BLaER1 (cell line): ENCODE results near the gene POLK.

Source experiments
- H3K27ac ChIP-seq: shearing (Covaris generic); formaldehyde crosslinking; 2 replicates; pipeline ENCODE4 v1.8.1; 2022
- H3K27me3 ChIP-seq: shearing (Covaris generic); formaldehyde crosslinking; 2 replicates; pipeline ENCODE4 v1.8.1; 2022
- H3K36me3 ChIP-seq: shearing (Covaris generic); formaldehyde crosslinking; 2 replicates; pipeline ENCODE4 v1.8.1; 2022
- H3K4me1 ChIP-seq: shearing (Covaris generic); formaldehyde crosslinking; 2 replicates; pipeline ENCODE4 v1.8.1; 2022
- H3K4me2 ChIP-seq: shearing (Covaris generic); formaldehyde crosslinking; 2 replicates; pipeline ENCODE4 v1.8.1; 2022
- H3K4me3 ChIP-seq: shearing (Covaris generic); formaldehyde crosslinking; 2 replicates; pipeline ENCODE4 v1.8.1; 2022
- H3K9ac ChIP-seq: shearing (Covaris generic); formaldehyde crosslinking; 2 replicates; pipeline ENCODE4 v1.8.1; 2022
- H3K9me3 ChIP-seq: shearing (Covaris generic); formaldehyde crosslinking; 2 replicates; pipeline ENCODE4 v1.8.1; 2022
- H4K20me1 ChIP-seq: shearing (Covaris generic); formaldehyde crosslinking; 2 replicates; pipeline ENCODE4 v1.8.1; 2022
- Cebpa-rat ChIP-seq: shearing (Covaris generic); IDR thresholded peaks from 2 replicates; pipeline ENCODE4 v1.8.1; 2022

Gene POLK

GRCh38 chr5:75509956-75510355 lies 1.7 kb upstream of the POLK start:
- Histone ChIP-seq H3K9me3 (0 out of 2 replicates have a peak, but pooled peaks cover 8% of the 10 kb centered on the region), H3K4me3 (peak overlapping the region; percentile 88), H3K36me3 (peaks cover 5% of the 10 kb centered on the region; the same call in 1 of the 2 replicates), H4K20me1 (peaks cover 19% of the 10 kb centered on the region; the same call in 1 of the 2 replicates), H3K27me3 (no peaks in the 10 kb centered on the region), H3K9ac (peak overlapping the region; percentile 91), H3K4me1 (peaks cover 28% of the 10 kb centered on the region), H3K4me2 (peak overlapping the region; percentile 85), H3K27ac (peak overlapping the region; percentile 87; the same call in 1 of the 2 replicates)
- no peak for TF ChIP-seq Cebpa-rat

DNA sequence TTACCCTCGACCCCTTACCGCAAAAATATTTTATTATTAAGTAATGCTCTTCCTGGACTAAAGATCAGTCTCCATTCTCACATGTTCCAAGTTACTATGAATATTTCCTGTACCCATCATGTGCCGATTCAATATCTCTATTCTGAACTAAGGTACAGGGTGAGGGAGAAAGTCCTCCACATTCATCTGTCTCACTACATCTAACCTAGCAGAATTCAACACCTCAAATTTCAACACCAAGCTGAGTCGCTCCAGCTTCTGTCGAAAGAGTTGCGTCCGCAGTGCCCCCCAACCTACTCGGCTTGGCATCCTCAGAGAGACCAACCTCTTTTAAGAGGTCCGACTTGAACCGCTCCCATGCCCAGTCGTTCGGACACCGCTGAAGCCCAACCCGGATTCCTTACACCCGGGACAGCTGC lies 1.3 kb upstream of the POLK start:
- H3K36me3 ChIP-seq, result 0 out of 2 replicates have a peak, but pooled peaks cover 5% of the 10 kb centered on the region
- H3K27ac ChIP-seq, result peak overlapping the region; percentile 87
- peaks cover 30% of the 10 kb centered on the region for H3K4me1 ChIP-seq
- no peaks in the 10 kb centered on the region for H3K27me3 ChIP-seq
- H3K9ac ChIP-seq, result peak overlapping the region; percentile 91
- 0 out of 2 replicates have a peak, but pooled peaks cover 8% of the 10 kb centered on the region for H3K9me3 ChIP-seq
- H3K4me2 ChIP-seq, result peak overlapping the region; percentile 85
- no peak for TF ChIP-seq Cebpa-rat
- H4K20me1 ChIP-seq, result peaks cover 19% of the 10 kb centered on the region; the same call in 1 of the 2 replicates
- H3K4me3 ChIP-seq, result peak overlapping the region; percentile 88

DNA sequence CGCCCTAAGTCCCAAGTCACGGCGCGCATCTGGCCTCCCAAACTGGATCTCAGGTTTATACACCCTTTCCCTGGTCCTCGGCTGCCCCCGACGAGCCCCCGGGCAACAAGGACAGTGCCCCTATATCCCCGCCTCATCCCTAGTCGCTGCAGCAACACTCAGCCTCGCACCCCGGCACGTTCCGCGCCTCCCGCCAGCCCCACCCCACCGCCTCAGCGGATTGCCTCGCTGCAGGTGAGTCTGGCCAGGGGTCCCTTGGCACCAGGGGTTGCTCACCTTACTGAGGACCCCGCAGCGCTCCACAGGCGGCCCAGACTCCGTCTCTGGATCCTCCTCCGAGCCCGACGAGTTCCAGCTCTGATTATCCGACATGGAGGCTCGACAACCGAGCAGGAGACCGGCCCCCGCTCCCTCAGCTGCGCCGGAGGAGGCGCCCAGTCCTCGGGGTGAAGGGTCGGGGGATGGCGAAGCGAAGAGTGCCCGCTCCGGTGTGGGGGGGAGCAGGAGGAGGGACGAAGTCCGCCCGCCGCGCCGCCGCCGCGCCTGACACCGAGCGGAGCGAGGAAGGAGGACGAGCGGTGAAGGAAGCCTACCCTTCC lies 756 bp upstream of the POLK start:
- Histone ChIP-seq H4K20me1 (peaks cover 19% of the 10 kb centered on the region; the same call in 1 of the 2 replicates), H3K27me3 (no peaks in the 10 kb centered on the region), H3K4me3 (peak overlapping the region; percentile 88), H3K4me1 (peaks cover 35% of the 10 kb centered on the region), H3K36me3 (0 out of 2 replicates have a peak, but pooled peaks cover 5% of the 10 kb centered on the region), H3K9me3 (0 out of 2 replicates have a peak, but pooled peaks cover 8% of the 10 kb centered on the region), H3K4me2 (peak overlapping the region; percentile 85), H3K27ac (peak overlapping the region; percentile 87), H3K9ac (peak overlapping the region; percentile 91)
- TF ChIP-seq Cebpa-rat, result no peak

GRCh38 chr5:75512383-75513074 lies 838 bp downstream of the POLK start:
- Histone ChIP-seq H3K36me3 (no peaks in the 10 kb centered on the region), H3K9me3 (peaks cover 7% of the 10 kb centered on the region; the same call in 1 of the 2 replicates), H3K4me3 (peak overlapping the region; percentile 88), H4K20me1 (peaks cover 12% of the 10 kb centered on the region; the same call in 1 of the 2 replicates), H3K27me3 (no peaks in the 10 kb centered on the region), H3K27ac (peak overlapping the region; percentile 75), H3K4me2 (peak overlapping the region; percentile 68), H3K4me1 (peaks cover 45% of the 10 kb centered on the region), H3K9ac (peak overlapping the region; percentile 81)
- no peak for TF ChIP-seq Cebpa-rat

- Histone ChIP-seq H3K4me3 (no peak overlapping the region), H3K27me3 (no peaks in the 10 kb centered on the region), H3K4me2 (peak overlapping the region; percentile 68), H3K9ac (no peak overlapping the region), H4K20me1 (peaks cover 14% of the 10 kb centered on the region), H3K9me3 (peaks cover 6% of the 10 kb centered on the region), H3K36me3 (peaks cover 2% of the 10 kb centered on the region; the same call in 1 of the 2 replicates), H3K27ac (no peak overlapping the region), H3K4me1 (peaks cover 45% of the 10 kb centered on the region)
- TF ChIP-seq Cebpa-rat, result no peak
These were observed 2.1 kb downstream of the POLK start for GRCh38 chr5:75513841-75514240.

GRCh38 chr5:75514323-75514722 lies 2.6 kb downstream of the POLK start:
- Histone ChIP-seq H3K36me3 (peaks cover 4% of the 10 kb centered on the region; the same call in 1 of the 2 replicates), H3K4me2 (no peak overlapping the region), H4K20me1 (peaks cover 16% of the 10 kb centered on the region), H3K9me3 (peaks cover 10% of the 10 kb centered on the region), H3K4me1 (peaks cover 40% of the 10 kb centered on the region), H3K27me3 (no peaks in the 10 kb centered on the region), H3K9ac (no peak overlapping the region), H3K27ac (no peak overlapping the region), H3K4me3 (no peak overlapping the region)
- TF ChIP-seq Cebpa-rat, result no peak

GRCh38 chr5:75519761-75520160 lies 8.1 kb downstream of the POLK start:
- peaks cover 36% of the 10 kb centered on the region for H3K9me3 ChIP-seq
- H3K27me3 ChIP-seq, result no peaks in the 10 kb centered on the region
- peaks cover 11% of the 10 kb centered on the region; the same call in 1 of the 2 replicates for H4K20me1 ChIP-seq
- no peak overlapping the region for H3K4me2 ChIP-seq
- no peak overlapping the region for H3K9ac ChIP-seq
- no peak overlapping the region for H3K27ac ChIP-seq
- no peak overlapping the region for H3K4me3 ChIP-seq
- H3K4me1 ChIP-seq, result peaks cover 17% of the 10 kb centered on the region
- peaks cover 26% of the 10 kb centered on the region for H3K36me3 ChIP-seq
- TF ChIP-seq Cebpa-rat, result no peak

DNA sequence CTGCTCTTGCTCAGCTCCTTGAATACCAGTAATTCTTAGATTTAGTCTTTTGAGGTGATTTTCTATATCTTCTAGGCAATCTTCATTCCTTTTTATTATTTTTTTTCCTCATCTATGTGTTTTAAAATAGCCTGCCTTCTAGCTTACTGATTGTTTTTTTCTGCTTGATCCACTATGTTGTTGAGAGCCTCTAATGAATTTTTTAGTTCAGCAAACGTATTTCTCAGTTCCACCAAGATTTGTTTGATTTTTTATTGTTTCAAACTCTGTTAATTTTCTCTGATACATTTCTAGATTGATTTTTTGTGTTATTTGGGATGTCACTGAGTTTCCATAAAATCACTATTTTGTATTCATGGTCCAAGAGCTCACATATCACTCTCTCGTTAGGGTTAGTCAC lies 9.5 kb downstream of the POLK start:
- H3K9me3 ChIP-seq, result peaks cover 35% of the 10 kb centered on the region

GRCh38 chr5:75522025-75522424 lies 10.3 kb downstream of the POLK start:
- H4K20me1 ChIP-seq, result peaks cover 13% of the 10 kb centered on the region; the same call in 1 of the 2 replicates
- no peak overlapping the region for H3K9ac ChIP-seq
- H3K27ac ChIP-seq, result no peak overlapping the region
- peaks cover 26% of the 10 kb centered on the region for H3K36me3 ChIP-seq
- peak overlapping the region; percentile 16; the same call in 1 of the 2 replicates for H3K4me3 ChIP-seq
- H3K4me1 ChIP-seq, result 0 out of 2 replicates have a peak, but pooled peaks cover 6% of the 10 kb centered on the region
- H3K4me2 ChIP-seq, result no peak overlapping the region
- H3K27me3 ChIP-seq, result no peaks in the 10 kb centered on the region
- no peak for TF ChIP-seq Cebpa-rat
- peaks cover 32% of the 10 kb centered on the region for H3K9me3 ChIP-seq

More for the DNA sequence above, 9.5 kb downstream of the POLK start:
- Histone ChIP-seq H3K27ac (no peak overlapping the region), H3K4me2 (no peak overlapping the region), H4K20me1 (peaks cover 13% of the 10 kb centered on the region; the same call in 1 of the 2 replicates), H3K36me3 (peaks cover 26% of the 10 kb centered on the region), H3K4me3 (no peak overlapping the region), H3K4me1 (peaks cover 13% of the 10 kb centered on the region; the same call in 1 of the 2 replicates), H3K9ac (no peak overlapping the region), H3K27me3 (no peaks in the 10 kb centered on the region)
- TF ChIP-seq Cebpa-rat, result no peak
